Measurements from ENCODE around the gene KLF9.
"Not testable (repeated sequence)": the region's sequence is repeated elsewhere in the genome, so short reads cannot be mapped to it uniquely, and the experiment has no call there.

KLF9 gene

DNA sequence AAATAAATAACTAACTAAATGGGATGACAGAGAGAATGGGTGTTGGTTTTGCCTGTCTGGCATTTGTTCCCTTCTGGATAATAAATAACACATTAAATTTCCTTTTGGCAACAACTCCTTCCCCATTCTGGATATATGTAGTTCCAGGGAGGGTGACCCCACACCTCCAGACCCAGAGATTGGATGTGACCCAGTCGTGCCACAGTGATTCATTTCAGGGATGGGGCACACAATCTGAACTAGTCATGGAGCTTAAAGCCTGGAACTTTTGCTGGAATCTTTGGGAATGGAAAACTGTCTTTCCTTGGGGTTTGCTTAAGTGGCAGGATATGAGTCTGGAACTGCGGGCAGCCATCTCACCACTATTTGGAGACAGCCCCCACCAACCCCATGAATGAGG lies 11.3 kb downstream of the KLF9 start:
- DNase-seq = no peak

- no peak for DNase-seq
Observed at GRCh38 chr9:70402213-70402612, 12.2 kb downstream of the KLF9 start.

DNA sequence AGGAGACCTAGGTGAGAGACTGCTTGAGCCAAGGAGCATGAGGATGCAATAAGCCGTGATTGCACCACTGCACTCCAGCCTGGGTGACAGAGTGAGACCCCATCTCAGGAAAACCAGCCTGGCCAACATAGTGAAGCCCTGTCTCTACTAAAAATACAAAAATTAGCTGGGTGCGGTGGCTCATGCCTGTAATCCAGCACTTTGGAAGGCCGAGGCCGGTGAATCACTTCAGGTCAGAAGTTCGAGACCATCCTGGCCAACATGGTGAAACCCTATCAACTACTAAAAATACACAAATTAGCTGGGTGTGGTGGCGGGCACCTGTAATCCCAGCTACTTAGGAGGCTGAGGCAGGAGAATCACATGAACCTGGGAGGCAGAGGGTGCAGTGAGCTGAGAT lies 13.2 kb downstream of the KLF9 start:
- not testable (repeated sequence) for DNase-seq

- DNase-seq = no peak
Observed at GRCh38 chr9:70400107-70400892, 14.2 kb downstream of the KLF9 start.

GRCh38 chr9:70399141-70399540 lies 15.3 kb downstream of the KLF9 start:
- no peak for DNase-seq

DNA sequence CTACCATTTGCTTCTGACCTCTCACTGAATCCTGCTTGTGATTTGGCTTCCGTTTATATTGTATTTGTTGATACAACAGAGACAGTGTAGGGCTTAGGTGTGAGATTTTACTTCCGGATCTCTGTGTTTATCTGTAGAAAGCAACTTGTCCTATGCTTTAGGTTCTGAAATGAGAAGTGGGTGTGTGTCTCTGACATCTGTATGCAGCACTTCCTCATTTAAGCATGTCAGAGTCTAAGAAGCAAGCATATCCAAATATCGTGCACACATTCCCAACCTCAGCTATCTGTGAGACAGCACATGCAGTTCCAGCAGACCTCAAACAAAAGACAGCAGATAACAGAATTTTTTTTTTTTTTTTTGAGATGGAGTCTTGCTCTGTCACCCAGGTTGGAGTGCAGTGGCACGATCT lies 16.3 kb downstream of the KLF9 start:
- DNase-seq = no peak

DNA sequence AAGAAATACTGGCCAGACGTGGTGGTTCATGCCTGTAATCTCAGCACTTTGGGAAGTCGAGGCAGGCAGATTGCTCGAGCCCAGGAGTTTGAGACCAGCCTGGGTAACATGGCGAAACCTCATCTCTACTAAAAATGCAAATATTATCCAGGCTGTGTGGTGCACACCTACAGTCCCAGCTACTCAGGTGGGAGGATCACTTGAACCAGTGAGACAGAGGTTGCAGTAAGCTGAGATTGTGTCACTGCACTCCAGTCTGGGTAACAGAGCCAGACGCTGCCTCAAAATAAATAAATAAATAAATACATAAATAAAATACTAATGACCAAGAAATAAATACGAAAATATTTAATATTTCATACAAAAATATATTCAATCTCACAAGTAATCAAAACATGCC lies 18.8 kb downstream of the KLF9 start:
- no peak for DNase-seq

DNA sequence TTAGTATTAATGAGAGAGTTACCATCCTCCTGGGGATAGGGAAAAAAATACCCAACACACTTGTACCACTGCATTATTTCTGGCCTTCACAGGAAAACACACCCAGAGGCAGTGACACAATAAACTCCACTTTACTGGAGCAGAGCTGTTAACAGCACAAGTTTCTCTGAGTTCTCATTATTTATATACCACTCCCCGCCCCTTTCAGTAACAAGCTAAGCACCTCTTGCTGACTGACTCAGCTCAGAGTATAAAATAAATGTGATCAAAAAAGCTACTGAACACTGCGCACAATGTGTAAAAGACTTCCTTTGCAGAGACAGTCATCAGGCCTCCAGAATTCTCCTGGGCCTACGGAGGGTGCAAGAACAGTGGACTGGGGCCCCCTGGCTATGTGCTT lies 21.6 kb downstream of the KLF9 start:
- no peak for DNase-seq

DNA sequence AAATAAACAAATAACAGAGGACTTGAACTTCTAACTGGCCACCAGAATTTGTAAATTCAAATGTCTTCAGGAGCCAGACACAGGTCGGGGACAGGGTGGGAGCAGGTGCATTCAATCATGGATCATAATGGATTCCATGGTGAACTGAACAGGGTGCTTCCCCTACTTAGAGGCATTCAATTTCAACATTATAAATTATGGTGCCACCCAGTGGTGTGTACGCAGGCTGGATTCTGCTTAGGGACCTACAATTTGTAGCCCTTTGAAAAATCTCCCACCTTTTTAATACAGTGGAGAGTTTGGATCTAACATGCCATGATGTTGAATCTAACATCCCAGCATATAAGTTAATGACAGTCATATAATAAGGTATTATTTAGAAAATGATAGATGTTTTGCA lies 22.3 kb downstream of the KLF9 start:
- no peak for DNase-seq

- DNase-seq = no peak
Observed at GRCh38 chr9:70390933-70391341, 23.5 kb downstream of the KLF9 start.

GRCh38 chr9:70389621-70390266 lies 24.7 kb downstream of the KLF9 start:
- no peak for DNase-seq

- no peak for DNase-seq
Observed at GRCh38 chr9:70389188-70389587, 25.3 kb downstream of the KLF9 start.

DNA sequence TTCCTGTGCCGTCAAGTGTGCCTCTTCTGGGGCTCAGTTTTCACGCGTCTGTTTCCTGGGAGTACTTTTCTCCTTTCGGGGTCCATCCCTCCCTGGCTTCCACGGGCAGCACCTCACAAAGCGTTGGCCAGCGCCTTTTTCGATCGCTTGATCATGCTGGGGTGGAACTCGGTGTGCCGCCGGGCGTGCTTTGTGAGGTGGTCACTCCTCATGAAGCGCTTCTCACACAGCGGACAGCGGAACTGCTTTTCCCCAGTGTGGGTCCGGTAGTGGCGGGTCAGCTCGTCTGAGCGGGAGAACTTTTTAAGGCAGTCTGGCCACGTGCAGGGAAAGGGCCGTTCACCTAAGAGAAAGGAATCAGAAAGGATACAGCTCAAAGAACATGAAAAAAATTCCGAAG lies 26.8 kb downstream of the KLF9 start:
- no peak for DNase-seq

DNA sequence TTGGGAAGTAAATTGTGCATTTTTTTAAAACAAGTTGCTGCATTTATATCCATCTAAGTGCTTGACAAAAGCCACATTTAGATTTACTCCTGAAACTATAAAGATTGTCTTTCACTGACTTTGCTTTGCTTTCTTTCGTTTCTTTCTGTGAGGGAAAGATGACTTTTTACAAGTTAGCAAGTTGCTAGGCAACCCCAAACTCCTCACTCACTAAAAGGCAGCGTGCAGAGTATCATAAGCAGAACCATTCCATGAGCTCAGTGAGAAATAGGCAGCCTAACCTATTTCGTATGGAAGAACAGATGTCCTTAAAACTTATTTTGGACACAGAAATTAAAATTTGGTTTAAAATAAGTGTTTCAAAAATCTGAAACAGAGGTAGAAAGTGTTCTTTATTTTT lies 29.0 kb downstream of the KLF9 start:
- DNase-seq = no peak

DNA sequence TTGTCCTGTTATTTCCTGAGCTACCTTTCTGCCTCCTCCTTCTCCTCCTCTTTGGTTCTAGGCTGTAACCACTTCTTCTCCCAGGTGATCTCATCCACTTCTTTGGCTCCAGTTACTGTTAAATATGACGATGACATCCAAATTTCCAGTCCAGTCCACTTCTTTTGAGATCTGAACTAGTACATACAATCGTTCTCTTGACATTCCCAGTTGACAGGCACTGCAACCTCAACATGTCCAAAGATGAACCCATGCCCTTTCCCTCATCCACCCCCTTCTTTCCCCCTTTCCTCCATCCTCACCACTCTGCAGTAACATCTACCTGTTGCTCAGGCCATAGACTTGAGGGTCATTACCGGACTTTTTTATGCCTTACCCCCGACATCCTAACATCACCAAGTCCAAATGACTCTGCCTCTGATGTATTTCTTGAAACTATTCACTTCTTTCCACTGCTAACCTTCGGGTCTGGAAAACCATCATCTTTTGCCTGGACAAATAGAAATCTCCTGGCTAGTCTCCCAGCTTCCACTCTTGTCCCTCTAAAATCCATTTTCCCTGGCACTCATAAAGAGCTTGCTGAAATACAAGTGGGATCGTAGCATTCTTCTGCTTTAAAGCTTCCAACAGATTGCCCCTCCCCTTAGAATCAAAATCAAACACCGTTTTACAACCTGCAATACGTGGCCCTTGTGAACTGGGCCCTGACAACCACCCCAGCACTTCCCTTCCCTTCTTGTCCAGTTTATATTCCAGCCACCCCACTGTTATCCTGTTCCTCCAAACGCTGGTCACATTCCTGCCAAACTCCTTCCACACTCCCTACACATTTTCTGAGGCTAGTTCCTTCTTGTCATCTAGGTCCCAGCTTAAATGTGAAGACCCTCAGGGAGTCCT lies 31.5 kb downstream of the KLF9 start:
- DNase-seq = no peak

DNA sequence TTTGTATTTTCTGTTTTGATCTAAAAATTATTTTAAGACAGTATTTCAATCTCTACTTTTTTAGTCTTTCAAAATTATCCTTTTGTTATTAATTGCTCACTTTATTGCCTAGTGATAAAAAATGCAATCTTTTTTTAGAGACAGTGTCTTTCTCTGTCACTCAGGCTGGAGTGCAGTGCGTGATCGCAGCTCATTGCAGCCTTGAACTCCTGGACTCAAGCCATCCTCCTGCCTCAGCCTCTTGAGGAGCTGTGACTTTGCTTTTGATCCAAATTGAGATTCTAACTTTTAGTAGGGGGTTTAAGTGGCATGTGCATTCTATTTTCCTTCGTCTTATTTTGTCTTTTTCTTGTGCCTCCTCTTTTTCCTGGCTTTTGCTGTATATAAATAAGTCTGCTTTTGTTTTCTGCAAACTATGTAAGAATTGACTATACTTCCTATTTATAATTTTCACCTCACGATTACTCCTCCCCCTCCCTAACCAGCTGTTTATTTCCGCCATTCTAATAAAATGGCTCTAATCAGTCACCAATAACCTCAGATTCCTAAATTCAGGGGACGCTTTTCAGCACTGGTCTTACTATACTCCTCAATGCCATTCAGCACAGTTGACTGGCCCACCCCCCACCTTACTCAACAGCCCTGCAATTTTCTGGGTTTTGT lies 32.3 kb downstream of the KLF9 start:
- no peak for DNase-seq

DNA sequence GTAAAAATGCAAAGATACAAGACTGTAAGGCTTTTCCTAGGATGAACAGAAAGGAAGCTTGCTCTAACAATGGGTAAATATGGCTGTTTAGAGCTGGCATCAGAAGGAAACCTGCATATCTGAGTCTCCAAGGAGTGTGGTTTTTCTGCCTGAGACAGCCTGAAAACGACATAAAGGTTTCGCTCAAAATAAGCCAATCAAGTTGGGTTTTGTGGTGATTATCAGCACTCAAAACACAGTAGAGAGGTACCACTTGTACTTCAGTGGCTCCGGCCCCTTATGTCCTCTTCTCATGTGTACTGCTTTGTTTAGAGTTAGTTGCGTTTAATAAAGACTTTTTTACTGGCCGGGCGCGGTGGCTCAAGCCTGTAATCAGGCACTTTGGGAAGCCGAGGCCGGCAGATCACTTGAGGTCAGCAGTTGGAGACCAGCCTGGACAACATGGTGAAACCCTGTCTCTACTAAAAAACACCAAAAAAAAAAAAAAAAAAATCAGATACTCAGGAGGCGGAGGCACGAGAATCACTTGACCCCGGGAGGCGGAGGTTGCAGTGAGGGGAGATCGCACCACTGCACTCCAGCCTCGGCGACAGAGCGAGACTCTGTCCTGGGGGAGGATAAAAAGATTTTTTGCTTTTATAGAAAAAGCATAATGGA lies 39.4 kb downstream of the KLF9 start:
- no peak for DNase-seq

- DNase-seq = no peak
Observed at GRCh38 chr9:70367305-70367930, 47.0 kb downstream of the KLF9 start.

DNA sequence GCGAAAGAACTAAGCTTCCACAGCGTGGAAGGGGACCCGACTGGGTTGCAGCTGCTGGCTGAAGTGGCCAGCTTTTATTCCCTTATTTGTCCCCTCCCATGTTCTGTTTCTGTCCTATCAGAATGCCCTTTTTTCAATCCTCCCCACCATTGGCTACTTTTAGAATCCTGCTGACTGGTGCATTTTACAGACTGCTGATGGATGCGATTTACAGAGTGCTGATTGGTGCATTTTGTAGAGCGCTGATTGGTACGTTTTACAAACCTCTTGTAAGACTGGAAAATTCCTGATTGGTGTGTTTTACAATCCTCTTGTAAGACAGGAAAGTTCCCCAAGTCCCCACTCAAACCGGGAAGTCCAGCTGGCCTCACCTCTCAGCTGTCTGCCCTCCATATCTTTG lies 50.7 kb downstream of the KLF9 start:
- no peak for DNase-seq

DNA sequence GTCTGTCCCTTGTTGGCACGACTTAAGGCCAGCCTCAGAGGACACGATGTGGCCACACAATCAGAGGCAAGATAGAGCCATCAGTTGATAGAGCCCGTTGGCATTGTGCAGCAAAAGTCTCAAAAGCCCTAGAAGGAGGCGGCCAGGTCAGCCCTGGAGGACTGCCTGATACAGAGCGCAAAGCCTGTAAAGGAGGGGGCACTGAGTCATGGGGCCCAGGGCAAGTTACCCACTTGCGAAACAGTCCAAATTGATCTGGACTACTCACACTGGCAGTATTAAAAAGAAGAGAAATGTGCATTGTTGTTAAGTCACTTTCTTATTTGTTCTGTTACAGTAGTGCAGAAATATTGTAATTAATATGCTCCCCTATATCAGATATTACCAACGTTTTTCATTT lies 51.5 kb downstream of the KLF9 start:
- DNase-seq = no peak

DNA sequence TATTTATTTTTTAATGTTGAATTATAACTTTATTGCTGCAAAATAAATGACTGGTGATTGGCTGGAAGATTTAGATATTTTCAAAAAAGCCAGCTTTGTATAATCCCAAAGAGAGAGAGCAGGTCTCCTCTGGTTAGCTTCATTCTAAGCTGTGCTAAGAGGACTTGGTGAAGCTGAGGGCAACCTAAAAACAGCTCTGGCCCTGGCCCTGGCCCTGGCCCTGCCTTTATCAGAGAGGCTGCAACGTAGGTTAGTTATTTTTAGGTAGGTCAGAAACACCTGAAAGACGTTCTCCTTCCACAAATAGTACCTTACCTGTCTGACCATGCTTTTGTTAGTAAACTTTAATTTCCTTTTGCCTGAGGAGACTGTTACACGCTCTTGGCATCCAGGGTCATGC lies 58.7 kb downstream of the KLF9 start:
- no peak for DNase-seq

DNA sequence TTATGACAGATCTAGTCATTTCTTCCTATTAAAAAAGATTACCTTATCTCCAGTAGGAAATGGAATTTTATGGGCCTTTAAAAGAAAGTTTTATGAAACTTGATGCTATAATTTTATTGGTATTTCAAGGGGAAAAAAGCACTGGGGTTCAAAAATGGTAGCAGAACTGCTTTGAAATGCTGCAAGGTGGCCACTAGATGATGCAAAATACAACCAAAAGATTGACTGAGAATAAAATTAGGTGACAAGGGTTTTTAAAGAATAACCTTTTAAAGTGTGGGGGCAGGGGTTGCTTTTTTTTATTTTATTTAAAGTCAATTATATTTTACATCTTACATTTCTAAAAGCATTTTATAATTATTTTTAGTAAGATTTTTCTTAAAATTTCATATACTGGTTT lies 61.7 kb downstream of the KLF9 start:
- DNase-seq = no peak
